AG20443 (cell line): ENCODE measurements around the gene SPRED3.
A peak's percentile ranks its signal among the peaks of the same experiment; 100 is the strongest.
"Not testable (repeated sequence)": the region's sequence is repeated elsewhere in the genome, so short reads cannot be mapped to it uniquely, and the experiment has no call there.

Experiments used
- DNase-seq: peaks from one replicate; pipeline ENCODE4 v3.0.0; 2012; ENCODE audit warnings: low spot score, mixed read lengths

Gene SPRED3

GRCh38 chr19:38391911-38392464 is 3.5 kb downstream of the SPRED3 start:
- no peak for DNase-seq

DNA sequence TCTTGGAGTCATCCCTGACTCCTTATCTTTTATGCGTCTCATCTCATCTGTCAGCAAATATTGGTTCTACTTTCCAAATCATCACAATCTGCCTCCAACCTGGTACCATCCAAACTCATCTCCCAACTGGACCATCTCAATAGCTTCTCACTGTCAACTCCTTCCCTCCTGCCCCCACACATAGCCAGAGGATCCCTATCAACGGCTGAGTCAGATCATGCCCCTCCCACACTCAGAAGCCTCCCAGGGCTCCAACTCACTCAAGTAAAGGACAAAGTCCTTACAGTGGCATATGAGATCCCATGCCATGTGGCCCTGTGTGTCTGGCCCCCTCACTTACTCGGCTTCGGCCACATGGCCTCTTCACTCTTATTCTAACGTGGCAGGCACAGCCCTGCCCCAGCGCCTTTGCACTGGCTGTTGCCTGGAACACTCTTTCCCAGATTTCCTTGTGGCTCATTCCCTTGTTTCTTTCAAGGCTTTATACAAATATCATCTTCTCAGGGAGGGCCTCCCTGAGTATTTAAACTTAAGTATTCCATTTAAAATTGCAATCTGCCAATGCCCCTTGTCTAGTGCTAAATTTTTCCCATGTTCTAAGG is 4.3 kb downstream of the SPRED3 start:
- DNase-seq: peak; percentile 76

DNA sequence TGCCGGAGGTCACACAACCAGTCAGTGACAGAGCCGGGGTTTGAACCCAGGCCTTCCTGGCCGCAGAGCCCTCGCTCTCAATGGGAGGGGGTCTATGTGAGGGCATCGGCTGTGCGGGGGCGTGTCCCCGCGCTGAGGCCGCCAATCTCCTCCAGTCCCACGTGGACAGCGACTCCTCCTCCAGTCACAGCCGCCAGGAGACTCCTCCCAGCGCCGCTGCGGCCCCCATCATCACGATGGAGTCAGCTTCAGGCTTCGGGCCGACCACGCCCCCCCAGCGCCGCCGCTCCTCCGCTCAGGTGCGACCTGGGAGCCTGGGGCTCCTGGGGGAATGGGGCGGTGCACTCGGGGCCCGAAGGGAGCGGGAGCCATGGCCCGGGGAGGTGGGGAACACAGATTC is 6.0 kb downstream of the SPRED3 start:
- DNase-seq: peak; percentile 40

DNA sequence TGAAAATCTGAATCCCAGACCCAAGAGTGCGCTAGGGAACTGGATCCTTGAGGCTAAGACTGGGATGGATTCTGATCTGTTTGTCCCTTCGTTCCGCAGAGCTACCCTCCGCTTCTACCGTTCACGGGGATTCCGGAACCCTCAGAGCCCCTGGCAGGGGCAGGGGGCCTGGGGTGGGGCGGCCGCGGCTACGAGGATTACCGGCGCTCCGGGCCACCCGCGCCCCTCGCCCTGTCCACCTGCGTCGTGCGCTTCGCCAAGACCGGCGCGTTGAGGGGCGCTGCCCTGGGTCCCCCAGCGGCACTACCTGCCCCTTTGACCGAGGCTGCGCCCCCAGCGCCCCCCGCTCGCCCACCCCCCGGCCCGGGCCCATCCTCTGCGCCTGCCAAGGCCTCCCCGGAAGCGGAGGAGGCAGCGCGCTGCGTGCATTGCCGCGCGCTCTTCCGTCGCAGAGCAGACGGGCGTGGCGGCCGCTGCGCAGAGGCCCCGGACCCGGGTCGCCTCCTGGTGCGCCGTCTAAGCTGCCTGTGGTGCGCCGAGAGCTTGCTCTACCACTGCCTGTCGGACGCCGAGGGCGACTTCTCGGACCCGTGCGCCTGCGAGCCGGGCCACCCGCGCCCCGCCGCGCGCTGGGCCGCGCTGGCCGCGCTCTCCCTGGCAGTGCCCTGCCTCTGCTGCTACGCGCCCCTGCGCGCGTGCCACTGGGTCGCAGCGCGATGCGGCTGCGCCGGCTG is 7.1 kb downstream of the SPRED3 start:
- no peak for DNase-seq

GRCh38 chr19:38399081-38399480 is 10.6 kb downstream of the SPRED3 start:
- DNase-seq: no peak

DNA sequence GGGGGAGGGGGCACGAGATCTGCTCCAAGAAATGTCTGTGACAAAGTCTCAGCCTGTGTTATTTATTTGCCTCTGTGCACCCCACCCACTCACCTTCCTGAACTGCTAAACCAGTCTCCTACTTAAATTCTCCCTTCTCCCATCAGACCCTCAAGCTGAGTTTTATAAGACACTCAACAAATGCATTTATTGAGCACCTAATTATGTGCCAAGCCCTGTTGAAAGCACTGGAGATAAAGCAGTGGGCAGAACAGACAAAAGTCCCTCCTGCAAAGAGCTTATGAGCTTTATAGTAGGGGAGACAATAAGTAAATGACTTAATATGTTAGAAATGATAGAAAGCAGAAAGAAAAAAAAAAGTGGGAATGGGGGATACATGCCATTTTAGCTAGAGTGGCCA is 11.0 kb downstream of the SPRED3 start:
- no peak for DNase-seq

DNA sequence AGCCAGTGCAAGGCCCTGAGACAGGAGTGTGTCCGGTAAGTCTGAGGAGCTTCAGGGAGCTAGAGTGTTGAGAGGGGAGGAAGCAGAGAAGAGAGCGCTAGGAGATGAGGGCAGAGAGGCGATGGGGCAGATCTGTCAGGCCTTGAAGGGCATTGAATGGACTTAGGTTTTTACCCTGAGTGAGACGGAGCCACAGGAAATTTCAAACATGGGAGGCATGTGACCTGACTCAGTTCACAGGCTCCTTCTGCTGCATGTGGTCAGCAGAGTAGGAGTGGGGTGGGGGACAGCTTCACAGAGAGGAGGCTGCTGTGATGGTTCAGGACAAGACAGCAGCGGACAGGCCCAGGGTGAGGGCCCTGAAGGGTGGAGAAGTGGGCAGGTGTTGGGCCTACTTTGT is 11.9 kb downstream of the SPRED3 start:
- DNase-seq: no peak

DNA sequence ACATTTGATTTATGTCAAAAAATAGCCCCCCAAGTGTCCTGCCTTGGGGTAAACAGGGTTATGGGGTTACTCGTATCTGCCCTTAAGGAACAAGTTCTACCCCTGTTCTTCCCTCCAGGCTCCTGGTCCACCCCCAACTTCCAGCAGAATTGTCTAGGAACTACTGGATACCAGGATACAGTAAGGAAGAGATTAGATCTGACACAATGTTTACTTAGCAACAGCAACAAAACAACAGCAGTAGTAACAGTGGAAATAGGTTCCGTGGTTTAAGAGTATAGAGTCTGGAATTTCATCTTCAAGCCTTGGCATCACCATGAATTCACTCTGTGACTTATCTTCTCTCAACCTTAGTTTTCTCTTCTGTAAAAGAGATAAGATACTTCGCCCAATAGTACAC is 12.7 kb downstream of the SPRED3 start:
- DNase-seq: no peak

DNA sequence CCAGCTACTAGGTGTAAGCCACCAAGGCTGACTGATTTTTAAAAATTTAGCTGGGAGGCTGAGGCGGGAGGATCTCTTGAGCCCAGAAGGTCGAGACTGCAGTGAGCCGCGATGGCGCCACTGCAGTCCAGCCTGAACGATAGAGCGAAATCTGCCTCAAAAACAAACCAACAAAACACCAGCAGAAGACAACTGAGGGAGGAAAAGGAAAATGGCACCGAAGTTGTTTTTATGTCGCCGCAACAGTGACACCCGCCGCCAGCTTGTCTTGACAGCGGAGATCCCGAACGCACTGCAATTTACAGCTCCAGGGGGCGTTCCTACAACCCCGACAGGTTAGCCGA is 14.1 kb downstream of the SPRED3 start:
- DNase-seq: no peak

DNA sequence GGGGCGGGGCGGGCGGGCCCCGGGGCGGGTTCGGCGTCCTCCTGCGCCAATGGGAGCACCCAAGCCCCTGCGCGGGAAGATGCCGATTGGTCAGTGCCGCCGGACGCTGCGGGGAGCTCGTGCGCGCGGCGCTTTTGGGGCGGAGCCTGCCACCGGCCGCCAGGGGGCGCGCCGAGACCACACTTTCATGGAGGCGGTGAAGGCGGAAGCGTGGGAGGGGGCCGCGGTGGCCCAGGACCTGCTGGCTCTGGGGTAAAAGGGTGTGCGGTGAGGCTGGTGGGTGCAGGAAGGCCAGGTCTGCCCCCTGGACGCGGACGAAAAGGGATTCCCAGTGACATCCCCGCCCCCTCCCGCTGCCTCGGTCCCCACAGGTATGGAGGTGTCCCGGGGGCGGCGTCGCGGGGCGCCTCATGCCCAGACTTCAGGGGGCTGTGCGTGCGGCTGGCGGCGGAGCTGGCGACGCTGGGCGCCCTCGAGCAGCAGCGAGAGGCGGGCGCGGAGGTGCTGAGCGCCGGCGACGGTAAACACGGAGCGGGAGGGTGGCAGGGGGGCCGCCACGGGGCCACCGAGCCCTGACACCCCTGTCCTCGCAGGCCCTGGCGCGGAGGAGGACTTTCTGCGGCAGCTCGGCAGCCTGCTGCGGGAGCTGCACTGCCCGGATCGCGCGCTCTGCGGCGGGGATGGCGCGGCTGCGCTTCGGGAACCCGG is 14.6 kb downstream of the SPRED3 start, which contains the start of gene FAM98C:
FAM98C (plus strand) TSS at position 127 of the 708 bp plus-strand sequence; CDS start at position 188, 61 bp downstream.
- DNase-seq: peak; percentile 100

DNA sequence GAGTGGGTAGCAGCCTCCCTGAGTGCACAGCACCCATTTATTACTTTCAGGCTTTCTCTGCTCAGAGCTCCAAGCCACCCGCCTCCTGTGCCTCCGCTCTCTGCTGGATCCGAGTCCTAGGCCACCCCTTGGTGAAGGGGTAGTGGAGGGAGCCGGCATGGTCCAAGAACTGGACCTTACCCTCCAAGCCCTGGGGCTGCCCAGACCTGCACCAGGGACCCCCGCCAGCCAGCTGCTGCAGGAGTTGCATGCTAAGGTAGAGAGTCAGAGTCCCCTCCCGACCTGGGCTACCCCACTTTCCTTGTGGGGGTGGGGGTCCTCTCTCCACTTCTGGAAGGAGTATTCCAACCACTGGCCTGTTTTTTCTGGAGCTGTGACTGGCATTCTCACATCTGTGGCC is 16.4 kb downstream of the SPRED3 start:
- DNase-seq: no peak

- DNase-seq: no peak
Observed at GRCh38 chr19:38405276-38405675, 16.8 kb downstream of the SPRED3 start.

DNA sequence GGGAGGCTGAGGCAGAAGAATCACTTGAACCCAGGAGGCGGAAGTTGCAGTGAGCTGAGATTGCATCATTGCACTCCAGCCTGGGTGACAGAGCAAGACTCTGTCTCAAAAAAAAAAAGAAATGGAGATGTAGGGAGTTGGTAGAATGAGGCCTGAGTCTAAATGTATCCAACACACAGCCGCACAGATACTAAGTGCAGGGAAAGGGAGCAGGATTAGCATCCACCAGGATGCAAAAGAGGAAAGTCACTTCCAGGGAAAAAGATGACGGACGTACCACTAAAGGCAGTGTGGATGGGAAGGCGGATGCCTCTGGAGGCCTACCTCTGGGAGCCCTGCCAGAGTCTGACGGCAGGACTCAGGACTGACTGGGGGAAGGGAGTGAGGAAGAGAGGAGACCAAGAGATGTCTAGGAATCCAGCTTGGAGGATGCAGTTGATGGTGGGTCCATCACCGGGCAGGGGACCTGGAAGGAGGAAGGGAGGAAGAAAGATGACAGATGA is 21.2 kb downstream of the SPRED3 start:
- peak; percentile 52 for DNase-seq

GRCh38 chr19:38410407-38410806 is 21.9 kb downstream of the SPRED3 start:
- DNase-seq: not testable (repeated sequence)

DNA sequence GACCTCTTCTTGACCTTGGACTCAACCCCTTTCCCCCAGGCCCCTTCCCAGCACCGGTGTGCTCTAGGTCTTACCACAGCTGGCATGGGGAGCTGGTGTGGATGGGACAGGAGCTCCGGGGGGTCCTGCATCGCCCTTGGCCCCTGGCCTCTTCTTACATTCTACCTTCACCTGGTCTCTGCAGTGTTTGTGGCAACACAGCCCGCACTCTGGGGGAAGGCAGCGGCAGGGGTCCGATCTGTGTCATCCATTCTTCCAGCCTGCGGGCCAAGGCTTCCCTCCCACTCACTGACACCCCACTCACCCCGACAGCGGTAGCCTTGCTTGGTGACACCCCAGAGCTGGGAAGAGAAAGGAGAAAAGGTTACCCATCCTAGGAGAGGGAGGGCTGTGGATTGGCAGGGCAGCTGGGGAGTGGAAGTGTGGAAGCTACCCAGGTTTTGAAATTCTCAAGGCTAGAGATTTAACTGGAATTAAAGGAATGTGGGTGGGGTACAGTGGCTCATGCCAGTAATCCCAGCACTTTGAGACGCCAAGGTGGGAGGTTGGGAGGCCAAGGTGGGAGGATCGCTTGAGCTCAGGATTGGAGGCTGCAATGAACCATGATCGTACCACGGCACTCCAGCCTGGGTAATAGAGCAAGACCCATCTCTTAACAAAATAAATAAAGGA is 22.7 kb downstream of the SPRED3 start:
- DNase-seq: no peak

- DNase-seq: not testable (repeated sequence)
Observed at GRCh38 chr19:38411898-38412297, 23.4 kb downstream of the SPRED3 start.

DNA sequence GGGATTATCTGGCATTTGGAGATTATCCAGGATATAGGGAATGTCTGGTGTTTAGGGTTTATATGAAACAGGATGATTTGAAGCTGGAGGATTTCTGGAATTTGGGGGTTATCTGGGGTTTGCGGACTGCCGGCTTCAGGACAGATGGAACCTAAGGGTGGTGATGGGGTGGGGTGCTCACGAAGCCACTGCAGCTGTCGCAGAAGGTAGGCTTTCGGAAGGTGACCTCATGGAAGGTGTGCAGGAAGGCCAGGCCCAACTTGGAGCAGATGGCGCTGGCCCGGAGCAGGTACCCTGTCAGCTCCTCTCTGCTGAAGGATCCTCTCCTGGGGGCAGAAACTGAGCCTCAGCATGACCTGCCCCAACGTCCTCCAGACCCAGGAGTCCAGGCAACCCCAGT is 24.0 kb downstream of the SPRED3 start:
- no peak for DNase-seq

- DNase-seq: no peak
Observed at GRCh38 chr19:38412961-38413360, 24.5 kb downstream of the SPRED3 start.

GRCh38 chr19:38413416-38413815 is 24.9 kb downstream of the SPRED3 start:
- DNase-seq: no peak

- no peak for DNase-seq
Observed at GRCh38 chr19:38417146-38417543, 28.6 kb downstream of the SPRED3 start.

- DNase-seq: peak; percentile 59
Observed at GRCh38 chr19:38417544-38418506, 29.3 kb downstream of the SPRED3 start.
